ENCODE measurements around the gene CNTNAP2.

DNA sequence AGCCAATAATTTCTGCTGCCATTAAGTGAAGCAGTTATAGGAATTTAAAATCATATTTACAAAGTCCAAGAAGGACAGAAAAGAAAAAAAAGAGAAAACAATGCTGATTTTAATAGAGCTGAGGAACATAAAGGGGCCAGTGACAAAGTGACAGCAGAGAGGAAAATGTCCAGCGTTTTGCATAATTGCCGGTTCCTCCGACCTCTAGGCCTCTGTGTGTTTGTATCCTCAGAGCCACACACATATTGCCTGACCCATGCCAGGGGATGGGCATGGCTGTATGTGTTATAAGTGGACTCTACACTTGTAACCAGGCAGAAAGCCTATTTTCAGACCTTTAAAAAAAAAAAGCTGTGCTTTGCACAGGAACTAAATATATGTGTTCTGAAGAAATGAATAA lies 2107.1 kb downstream of the CNTNAP2 start:
- TF ChIP-seq FOS (IDR thresholded peaks at IDR 0.05; ENCODE audit: low read depth, low read length): no peak
- TF ChIP-seq BHLHE40 (IDR thresholded peaks at IDR 0.05; ENCODE audit: low read depth, low read length): no peak
- TF ChIP-seq, protein P1, sequence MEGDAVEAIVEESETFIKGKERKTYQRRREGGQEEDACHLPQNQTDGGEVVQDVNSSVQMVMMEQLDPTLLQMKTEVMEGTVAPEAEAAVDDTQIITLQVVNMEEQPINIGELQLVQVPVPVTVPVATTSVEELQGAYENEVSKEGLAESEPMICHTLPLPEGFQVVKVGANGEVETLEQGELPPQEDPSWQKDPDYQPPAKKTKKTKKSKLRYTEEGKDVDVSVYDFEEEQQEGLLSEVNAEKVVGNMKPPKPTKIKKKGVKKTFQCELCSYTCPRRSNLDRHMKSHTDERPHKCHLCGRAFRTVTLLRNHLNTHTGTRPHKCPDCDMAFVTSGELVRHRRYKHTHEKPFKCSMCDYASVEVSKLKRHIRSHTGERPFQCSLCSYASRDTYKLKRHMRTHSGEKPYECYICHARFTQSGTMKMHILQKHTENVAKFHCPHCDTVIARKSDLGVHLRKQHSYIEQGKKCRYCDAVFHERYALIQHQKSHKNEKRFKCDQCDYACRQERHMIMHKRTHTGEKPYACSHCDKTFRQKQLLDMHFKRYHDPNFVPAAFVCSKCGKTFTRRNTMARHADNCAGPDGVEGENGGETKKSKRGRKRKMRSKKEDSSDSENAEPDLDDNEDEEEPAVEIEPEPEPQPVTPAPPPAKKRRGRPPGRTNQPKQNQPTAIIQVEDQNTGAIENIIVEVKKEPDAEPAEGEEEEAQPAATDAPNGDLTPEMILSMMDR (conservative IDR thresholded peaks at IDR 0.05; ENCODE audit: low read depth, low read length): no peak
- no peak for TF ChIP-seq POLR2A (IDR thresholded peaks at IDR 0.05; ENCODE audit: low read depth, low read length)
- no peak for TF ChIP-seq USF2 (IDR thresholded peaks at IDR 0.05; ENCODE audit: low read depth, low read length)
- TF ChIP-seq, protein P2, sequence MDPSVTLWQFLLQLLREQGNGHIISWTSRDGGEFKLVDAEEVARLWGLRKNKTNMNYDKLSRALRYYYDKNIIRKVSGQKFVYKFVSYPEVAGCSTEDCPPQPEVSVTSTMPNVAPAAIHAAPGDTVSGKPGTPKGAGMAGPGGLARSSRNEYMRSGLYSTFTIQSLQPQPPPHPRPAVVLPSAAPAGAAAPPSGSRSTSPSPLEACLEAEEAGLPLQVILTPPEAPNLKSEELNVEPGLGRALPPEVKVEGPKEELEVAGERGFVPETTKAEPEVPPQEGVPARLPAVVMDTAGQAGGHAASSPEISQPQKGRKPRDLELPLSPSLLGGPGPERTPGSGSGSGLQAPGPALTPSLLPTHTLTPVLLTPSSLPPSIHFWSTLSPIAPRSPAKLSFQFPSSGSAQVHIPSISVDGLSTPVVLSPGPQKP (IDR thresholded peaks at IDR 0.05; ENCODE audit: borderline replicate concordance, low read depth, low read length): no peak
- TF ChIP-seq RCOR1 (IDR thresholded peaks at IDR 0.05; ENCODE audit: insufficient replicate concordance, low read length): no peak
- TF ChIP-seq CEBPB (IDR thresholded peaks at IDR 0.05; ENCODE audit: low read depth, low read length): no peak
- no peak for TF ChIP-seq MAFK (IDR thresholded peaks at IDR 0.05; ENCODE audit: low read depth, low read length)
- TF ChIP-seq MXI1 (IDR thresholded peaks at IDR 0.05; ENCODE audit: borderline replicate concordance, low read depth, low read length): no peak
- no peak for TF ChIP-seq SMC3 (IDR thresholded peaks at IDR 0.05; ENCODE audit: low read depth, low read length)
- TF ChIP-seq RFX5 (IDR thresholded peaks at IDR 0.05; ENCODE audit: low read depth, low read length): no peak
- no peak for TF ChIP-seq MAZ (IDR thresholded peaks at IDR 0.05; ENCODE audit: borderline replicate concordance, low read depth, low read length)
